ENCODE data around the gene KMT5C.

DNA sequence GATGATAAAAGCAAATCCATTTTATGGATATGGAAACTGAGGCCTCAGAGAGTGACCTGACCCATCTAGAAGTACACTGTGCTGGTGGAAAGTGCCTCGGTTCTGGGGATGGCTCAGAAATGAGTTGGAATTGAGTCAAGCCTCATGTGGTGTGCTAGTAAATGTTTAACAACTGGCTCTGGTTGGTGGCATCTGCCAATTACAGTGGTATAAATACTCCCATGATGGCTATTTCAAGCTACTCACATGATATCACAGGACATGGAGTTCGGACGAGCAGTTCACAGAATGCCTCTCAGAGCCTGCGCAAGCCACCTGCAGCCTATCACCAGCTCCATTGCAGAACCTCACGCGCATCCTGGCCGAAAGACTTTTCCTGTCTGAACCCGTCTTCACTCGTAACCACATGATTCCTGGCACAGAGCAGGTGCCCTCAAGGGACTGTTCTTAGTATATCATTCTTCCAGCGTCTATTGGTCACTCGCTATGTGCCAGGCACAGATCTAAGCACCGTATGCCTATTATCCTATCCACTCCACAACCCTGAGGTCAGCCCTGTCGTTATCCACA is 23.6 kb upstream of the KMT5C start:
- TF ChIP-seq, protein P1, sequence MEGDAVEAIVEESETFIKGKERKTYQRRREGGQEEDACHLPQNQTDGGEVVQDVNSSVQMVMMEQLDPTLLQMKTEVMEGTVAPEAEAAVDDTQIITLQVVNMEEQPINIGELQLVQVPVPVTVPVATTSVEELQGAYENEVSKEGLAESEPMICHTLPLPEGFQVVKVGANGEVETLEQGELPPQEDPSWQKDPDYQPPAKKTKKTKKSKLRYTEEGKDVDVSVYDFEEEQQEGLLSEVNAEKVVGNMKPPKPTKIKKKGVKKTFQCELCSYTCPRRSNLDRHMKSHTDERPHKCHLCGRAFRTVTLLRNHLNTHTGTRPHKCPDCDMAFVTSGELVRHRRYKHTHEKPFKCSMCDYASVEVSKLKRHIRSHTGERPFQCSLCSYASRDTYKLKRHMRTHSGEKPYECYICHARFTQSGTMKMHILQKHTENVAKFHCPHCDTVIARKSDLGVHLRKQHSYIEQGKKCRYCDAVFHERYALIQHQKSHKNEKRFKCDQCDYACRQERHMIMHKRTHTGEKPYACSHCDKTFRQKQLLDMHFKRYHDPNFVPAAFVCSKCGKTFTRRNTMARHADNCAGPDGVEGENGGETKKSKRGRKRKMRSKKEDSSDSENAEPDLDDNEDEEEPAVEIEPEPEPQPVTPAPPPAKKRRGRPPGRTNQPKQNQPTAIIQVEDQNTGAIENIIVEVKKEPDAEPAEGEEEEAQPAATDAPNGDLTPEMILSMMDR (IDR thresholded peaks at IDR 0.05), result no peak
- TF ChIP-seq POLR2A (IDR thresholded peaks at IDR 0.05) (no peak), POLR2AphosphoS5 (IDR thresholded peaks at IDR 0.05) (no peak)

All from upper lobe of left lung (tissue), 4 donors.